NCI-H748 (cell line): ENCODE results near the gene CSNK2B.
A peak's percentile ranks its signal among the peaks of the same experiment; 100 is the strongest.

Source experiments
- DNase-seq: peaks from one replicate; lab custom pipeline; 2025; ENCODE audit not compliant: unreplicated experiment; lab: John Stamatoyannopoulos, UW

Gene CSNK2B

GRCh38 chr6:31710523-31711219, 44.8 kb downstream of the CSNK2B start:
- no peak for DNase-seq

GRCh38 chr6:31711233-31711632, 45.4 kb downstream of the CSNK2B start:
- peak; percentile 27 for DNase-seq

- no peak for DNase-seq
Observed at GRCh38 chr6:31712296-31712695, 46.4 kb downstream of the CSNK2B start.

GRCh38 chr6:31713465-31713864, 47.6 kb downstream of the CSNK2B start:
- no peak for DNase-seq

GRCh38 chr6:31713991-31714684, 48.3 kb downstream of the CSNK2B start:
- DNase-seq, result peak; percentile 96

- no peak for DNase-seq
Observed at GRCh38 chr6:31715022-31715958, 49.4 kb downstream of the CSNK2B start, which contains the start of gene LY6G6D. LY6G6D (plus strand) TSS chr6:31715348; CDS start chr6:31715356, 8 bp downstream.

- DNase-seq, result peak; percentile 54
Observed at GRCh38 chr6:31717499-31718222, 51.8 kb downstream of the CSNK2B start.

- DNase-seq, result peak; percentile 96
Observed at GRCh38 chr6:31718265-31718664, 52.4 kb downstream of the CSNK2B start.

GRCh38 chr6:31719001-31719400, 53.1 kb downstream of the CSNK2B start:
- no peak for DNase-seq
